ENCODE data around the gene UFD1. TPM values are rescaled to one million over a fixed set of nuclear protein-coding genes. Genes with fewer than 3 reads are reported as not detected.
A peak's percentile ranks its signal among the peaks of the same experiment; 100 is the strongest.

The UFD1 gene
- total and polyA plus RNA-seq, 9 of the 15 experiments (the other 6 are each of a cell fraction or from before 2014, with no cell fraction given), result 238 to 645 (median 363) TPM

GRCh38 chr22:19478901-19479354, at the start of gene UFD1 (continued):
- TF ChIP-seq, protein P1, sequence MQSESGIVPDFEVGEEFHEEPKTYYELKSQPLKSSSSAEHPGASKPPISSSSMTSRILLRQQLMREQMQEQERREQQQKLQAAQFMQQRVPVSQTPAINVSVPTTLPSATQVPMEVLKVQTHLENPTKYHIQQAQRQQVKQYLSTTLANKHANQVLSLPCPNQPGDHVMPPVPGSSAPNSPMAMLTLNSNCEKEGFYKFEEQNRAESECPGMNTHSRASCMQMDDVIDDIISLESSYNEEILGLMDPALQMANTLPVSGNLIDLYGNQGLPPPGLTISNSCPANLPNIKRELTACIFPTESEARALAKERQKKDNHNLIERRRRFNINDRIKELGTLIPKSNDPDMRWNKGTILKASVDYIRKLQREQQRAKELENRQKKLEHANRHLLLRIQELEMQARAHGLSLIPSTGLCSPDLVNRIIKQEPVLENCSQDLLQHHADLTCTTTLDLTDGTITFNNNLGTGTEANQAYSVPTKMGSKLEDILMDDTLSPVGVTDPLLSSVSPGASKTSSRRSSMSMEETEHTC (IDR thresholded peaks at IDR 0.05), result no peak
- TF ChIP-seq BRD4 (IDR thresholded peaks at IDR 0.05) (peak; percentile 93), ZNF140 (CRISPR knock-in tag; IDR thresholded peaks at IDR 0.05) (no peak), BCOR (IDR thresholded peaks at IDR 0.05) (no peak), DNMT1 (IDR thresholded peaks at IDR 0.05) (no peak), FOXA1 (IDR thresholded peaks at IDR 0.05; ENCODE audit: borderline replicate concordance) (no peak), CBX5 (IDR thresholded peaks at IDR 0.05; ENCODE audit: borderline replicate concordance, low read depth) (no peak), USF1 (CRISPR knock-in tag; IDR thresholded peaks at IDR 0.05) (no peak), E2F3 (CRISPR knock-in tag; IDR thresholded peaks at IDR 0.05) (0 out of 2 replicates have a peak, but pooled peaks have one; percentile 6), BRF2 (IDR thresholded peaks at IDR 0.05; ENCODE audit: borderline replicate concordance, insufficient read depth, insufficient read length) (no peak), SRSF3 (IDR thresholded peaks at IDR 0.05; ENCODE audit: insufficient read depth, low read length) (no peak), NCOA6 (IDR thresholded peaks at IDR 0.05) (no peak), EHMT2 (IDR thresholded peaks at IDR 0.05) (no peak), LARP7 (IDR thresholded peaks at IDR 0.05) (no peak), TCF7L2 (IDR thresholded peaks at IDR 0.05; ENCODE audit: low read depth, low read length) (no peak), BCL6 (CRISPR knock-in tag; IDR thresholded peaks at IDR 0.05) (no peak), E2F1 (CRISPR knock-in tag; IDR thresholded peaks at IDR 0.05) (no peak)
- TF ChIP-seq, protein P2, sequence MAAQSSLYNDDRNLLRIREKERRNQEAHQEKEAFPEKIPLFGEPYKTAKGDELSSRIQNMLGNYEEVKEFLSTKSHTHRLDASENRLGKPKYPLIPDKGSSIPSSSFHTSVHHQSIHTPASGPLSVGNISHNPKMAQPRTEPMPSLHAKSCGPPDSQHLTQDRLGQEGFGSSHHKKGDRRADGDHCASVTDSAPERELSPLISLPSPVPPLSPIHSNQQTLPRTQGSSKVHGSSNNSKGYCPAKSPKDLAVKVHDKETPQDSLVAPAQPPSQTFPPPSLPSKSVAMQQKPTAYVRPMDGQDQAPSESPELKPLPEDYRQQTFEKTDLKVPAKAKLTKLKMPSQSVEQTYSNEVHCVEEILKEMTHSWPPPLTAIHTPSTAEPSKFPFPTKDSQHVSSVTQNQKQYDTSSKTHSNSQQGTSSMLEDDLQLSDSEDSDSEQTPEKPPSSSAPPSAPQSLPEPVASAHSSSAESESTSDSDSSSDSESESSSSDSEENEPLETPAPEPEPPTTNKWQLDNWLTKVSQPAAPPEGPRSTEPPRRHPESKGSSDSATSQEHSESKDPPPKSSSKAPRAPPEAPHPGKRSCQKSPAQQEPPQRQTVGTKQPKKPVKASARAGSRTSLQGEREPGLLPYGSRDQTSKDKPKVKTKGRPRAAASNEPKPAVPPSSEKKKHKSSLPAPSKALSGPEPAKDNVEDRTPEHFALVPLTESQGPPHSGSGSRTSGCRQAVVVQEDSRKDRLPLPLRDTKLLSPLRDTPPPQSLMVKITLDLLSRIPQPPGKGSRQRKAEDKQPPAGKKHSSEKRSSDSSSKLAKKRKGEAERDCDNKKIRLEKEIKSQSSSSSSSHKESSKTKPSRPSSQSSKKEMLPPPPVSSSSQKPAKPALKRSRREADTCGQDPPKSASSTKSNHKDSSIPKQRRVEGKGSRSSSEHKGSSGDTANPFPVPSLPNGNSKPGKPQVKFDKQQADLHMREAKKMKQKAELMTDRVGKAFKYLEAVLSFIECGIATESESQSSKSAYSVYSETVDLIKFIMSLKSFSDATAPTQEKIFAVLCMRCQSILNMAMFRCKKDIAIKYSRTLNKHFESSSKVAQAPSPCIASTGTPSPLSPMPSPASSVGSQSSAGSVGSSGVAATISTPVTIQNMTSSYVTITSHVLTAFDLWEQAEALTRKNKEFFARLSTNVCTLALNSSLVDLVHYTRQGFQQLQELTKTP (IDR thresholded peaks at IDR 0.05; ENCODE audit: low read depth in 1 of 2, partially characterized antibody in 2 of 2), result no peak
